Rectal smooth muscle tissue (tissue), 1 donor: ENCODE measurements around the gene SLC6A3.
"Not testable (repeated sequence)": the region's sequence is repeated elsewhere in the genome, so short reads cannot be mapped to it uniquely, and the experiment has no call there.

Experiments
- H3K27ac ChIP-seq: one replicate; pipeline ENCODE4 v1.7.0; 2013; ENCODE audit warnings: low read depth, low read length, inconsistent platforms
- H3K27me3 ChIP-seq: one replicate; pipeline ENCODE4 v1.7.0; 2013; ENCODE audit warnings: low read length; ENCODE audit not compliant: control insufficient read depth, insufficient read depth
- H3K36me3 ChIP-seq: one replicate; pipeline ENCODE4 v1.7.0; 2013; ENCODE audit warnings: low read length; ENCODE audit not compliant: control insufficient read depth, insufficient read depth
- H3K4me1 ChIP-seq: one replicate; pipeline ENCODE4 v1.7.0; 2013; ENCODE audit warnings: low read length; ENCODE audit not compliant: control insufficient read depth, insufficient read depth
- H3K4me3 ChIP-seq: one replicate; pipeline ENCODE4 v1.7.0; 2013; ENCODE audit warnings: low read length
- H3K9ac ChIP-seq: one replicate; pipeline ENCODE4 v1.7.0; 2013; ENCODE audit warnings: low read length

The SLC6A3 gene

DNA sequence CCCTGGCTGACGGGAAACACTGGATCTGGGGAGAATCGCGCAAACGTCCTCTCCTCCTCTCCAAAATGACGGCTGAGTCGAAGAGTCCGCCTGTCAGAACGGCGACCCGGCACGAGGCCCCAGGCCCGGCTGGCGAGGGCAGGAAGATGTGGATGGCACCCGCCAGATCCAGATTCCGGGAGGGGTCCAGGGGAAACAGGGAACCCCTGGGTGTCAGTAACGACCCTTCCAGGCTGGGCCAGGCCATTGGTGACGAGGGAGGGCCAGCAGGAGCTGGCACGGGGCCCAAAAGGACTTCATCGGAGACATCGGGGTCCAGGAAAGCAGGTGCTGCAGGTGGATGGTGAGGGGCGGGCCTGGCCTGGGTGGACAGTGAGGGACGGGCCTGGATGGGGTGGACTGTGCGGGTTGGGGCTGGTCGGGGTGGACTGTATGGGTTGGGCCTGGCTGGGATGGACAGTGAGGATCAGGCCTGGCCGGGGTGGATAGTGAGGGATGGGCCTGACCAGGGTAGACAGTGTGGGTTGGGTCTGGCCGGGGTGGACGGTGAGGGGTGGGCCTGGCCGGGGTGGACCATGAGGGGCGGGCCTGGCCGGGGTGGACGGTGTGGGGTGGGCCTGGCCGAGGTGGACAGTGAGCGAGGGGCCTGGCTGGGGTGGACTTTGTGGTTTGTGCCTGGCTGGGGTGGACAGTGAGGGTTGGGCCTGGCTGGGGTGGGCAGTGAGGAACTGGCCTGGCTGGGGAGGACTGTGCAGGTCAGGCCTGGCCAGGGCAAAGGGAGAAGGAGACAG is 14.0 kb downstream of the SLC6A3 start:
- Histone ChIP-seq H3K27ac (no peak overlapping the region), H3K4me3 (no peak overlapping the region), H3K36me3 (no peaks in the 10 kb centered on the region), H3K4me1 (no peaks in the 10 kb centered on the region), H3K27me3 (no peaks in the 10 kb centered on the region), H3K9ac (no peak overlapping the region)

GRCh38 chr5:1430121-1430795 is 15.0 kb downstream of the SLC6A3 start:
- Histone ChIP-seq H3K27me3 (no peaks in the 10 kb centered on the region), H3K4me1 (no peaks in the 10 kb centered on the region), H3K9ac (no peak overlapping the region), H3K36me3 (no peaks in the 10 kb centered on the region), H3K27ac (no peak overlapping the region), H3K4me3 (no peak overlapping the region)

DNA sequence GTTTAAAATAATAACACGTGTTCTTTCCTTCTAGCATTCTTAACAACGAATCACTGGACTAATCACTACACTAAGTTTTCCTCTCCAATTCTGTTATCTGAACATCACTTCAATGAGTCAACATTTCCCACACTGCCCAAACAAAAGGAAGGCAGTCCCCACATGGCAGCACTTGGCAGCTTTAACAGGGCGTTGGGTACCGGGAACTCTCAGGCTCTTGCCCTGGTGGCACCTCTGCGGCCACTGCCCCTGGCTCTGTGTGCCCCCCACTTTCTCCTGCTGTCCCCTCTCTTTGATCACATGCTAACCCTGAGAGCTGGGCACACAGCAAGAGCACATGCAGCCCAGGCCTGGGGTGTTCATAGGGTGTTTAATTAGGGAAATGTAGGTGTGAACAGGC is 15.7 kb downstream of the SLC6A3 start:
- no peak overlapping the region for H3K4me3 ChIP-seq
- no peak overlapping the region for H3K9ac ChIP-seq
- H3K36me3 ChIP-seq = no peaks in the 10 kb centered on the region
- no peaks in the 10 kb centered on the region for H3K4me1 ChIP-seq
- no peaks in the 10 kb centered on the region for H3K27me3 ChIP-seq
- no peak overlapping the region for H3K27ac ChIP-seq

GRCh38 chr5:1429066-1429465 is 16.2 kb downstream of the SLC6A3 start:
- H3K4me3 ChIP-seq = no peak overlapping the region
- no peaks in the 10 kb centered on the region for H3K36me3 ChIP-seq
- no peaks in the 10 kb centered on the region for H3K4me1 ChIP-seq
- H3K27me3 ChIP-seq = no peaks in the 10 kb centered on the region
- H3K9ac ChIP-seq = no peak overlapping the region
- no peak overlapping the region for H3K27ac ChIP-seq

DNA sequence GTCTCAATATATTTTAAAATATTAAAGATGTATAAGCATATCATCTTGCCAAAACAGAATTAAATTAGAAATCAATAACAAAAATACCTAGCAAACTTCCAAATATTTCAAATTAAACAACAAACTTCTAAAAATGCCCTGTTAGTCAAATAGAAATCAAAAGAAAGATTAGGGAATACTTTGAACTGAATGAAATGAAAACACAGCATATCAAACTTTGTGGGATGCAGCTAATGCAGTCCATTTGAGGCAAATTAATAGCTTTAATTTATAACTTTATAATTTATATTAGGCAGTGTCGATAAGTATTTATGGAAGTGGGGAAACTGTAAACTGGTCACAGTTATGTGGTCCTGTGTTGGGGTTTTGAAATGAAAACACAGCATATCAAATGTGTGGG is 17.1 kb downstream of the SLC6A3 start:
- Histone ChIP-seq H3K36me3 (no peaks in the 10 kb centered on the region), H3K4me1 (no peaks in the 10 kb centered on the region), H3K27ac (no peak overlapping the region), H3K27me3 (no peaks in the 10 kb centered on the region), H3K4me3 (no peak overlapping the region), H3K9ac (no peak overlapping the region)

GRCh38 chr5:1424716-1425115 is 20.5 kb downstream of the SLC6A3 start:
- H3K27me3 ChIP-seq = peaks cover 4% of the 10 kb centered on the region
- H3K4me3 ChIP-seq = no peak overlapping the region
- no peaks in the 10 kb centered on the region for H3K4me1 ChIP-seq
- no peak overlapping the region for H3K9ac ChIP-seq
- H3K27ac ChIP-seq = no peak overlapping the region
- no peaks in the 10 kb centered on the region for H3K36me3 ChIP-seq

DNA sequence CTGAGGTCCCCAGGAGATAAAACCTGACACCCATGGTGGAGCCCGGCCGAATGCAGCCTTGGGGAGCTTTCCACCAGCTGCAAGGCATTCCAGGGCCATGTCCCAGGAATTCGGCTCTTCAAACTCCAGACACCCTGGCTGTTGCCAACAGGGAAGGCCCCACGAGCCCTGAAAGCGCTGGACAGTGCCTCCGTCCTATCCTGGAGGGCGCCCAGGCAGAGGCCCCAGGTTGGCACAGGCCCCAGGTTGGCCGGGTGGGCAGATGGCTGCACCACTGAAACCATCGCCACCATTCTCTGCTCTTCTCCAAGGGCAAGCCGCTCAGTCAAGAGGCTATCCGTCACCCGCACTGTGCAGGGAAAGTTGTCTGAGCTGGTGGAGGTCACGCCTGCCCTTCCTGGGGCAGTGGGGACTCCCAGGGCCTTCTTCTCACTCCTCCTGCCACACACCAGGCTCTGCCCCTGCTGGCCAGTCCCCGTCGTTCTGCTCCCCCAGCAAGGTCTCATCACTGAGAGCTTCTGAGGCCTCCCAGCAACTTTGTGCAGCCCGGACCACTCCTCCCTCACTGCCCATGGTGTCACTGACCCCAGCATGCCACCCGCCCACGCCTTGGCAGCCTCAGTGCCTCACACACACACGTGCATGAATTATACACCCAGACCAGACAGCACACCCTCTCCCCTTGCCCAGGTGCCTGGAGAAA is 21.2 kb downstream of the SLC6A3 start:
- no peak overlapping the region for H3K27ac ChIP-seq
- H3K36me3 ChIP-seq = no peaks in the 10 kb centered on the region
- no peak overlapping the region for H3K4me3 ChIP-seq
- peaks cover 4% of the 10 kb centered on the region for H3K27me3 ChIP-seq
- H3K4me1 ChIP-seq = no peaks in the 10 kb centered on the region
- no peak overlapping the region for H3K9ac ChIP-seq

- H3K4me1 ChIP-seq, H3K27me3 ChIP-seq, H3K36me3 ChIP-seq: not testable (repeated sequence)
These were observed 22.7 kb downstream of the SLC6A3 start for GRCh38 chr5:1422522-1422921.

GRCh38 chr5:1421521-1422341 is 23.5 kb downstream of the SLC6A3 start:
- Histone ChIP-seq H3K27me3 (peaks cover 4% of the 10 kb centered on the region), H3K27ac (no peak overlapping the region), H3K9ac (no peak overlapping the region), H3K4me1 (no peaks in the 10 kb centered on the region), H3K36me3 (no peaks in the 10 kb centered on the region), H3K4me3 (no peak overlapping the region)

More at GRCh38 chr5:1422522-1422921, 22.7 kb downstream of the SLC6A3 start:
- H3K27ac ChIP-seq, H3K4me3 ChIP-seq, H3K9ac ChIP-seq: not testable (repeated sequence)

DNA sequence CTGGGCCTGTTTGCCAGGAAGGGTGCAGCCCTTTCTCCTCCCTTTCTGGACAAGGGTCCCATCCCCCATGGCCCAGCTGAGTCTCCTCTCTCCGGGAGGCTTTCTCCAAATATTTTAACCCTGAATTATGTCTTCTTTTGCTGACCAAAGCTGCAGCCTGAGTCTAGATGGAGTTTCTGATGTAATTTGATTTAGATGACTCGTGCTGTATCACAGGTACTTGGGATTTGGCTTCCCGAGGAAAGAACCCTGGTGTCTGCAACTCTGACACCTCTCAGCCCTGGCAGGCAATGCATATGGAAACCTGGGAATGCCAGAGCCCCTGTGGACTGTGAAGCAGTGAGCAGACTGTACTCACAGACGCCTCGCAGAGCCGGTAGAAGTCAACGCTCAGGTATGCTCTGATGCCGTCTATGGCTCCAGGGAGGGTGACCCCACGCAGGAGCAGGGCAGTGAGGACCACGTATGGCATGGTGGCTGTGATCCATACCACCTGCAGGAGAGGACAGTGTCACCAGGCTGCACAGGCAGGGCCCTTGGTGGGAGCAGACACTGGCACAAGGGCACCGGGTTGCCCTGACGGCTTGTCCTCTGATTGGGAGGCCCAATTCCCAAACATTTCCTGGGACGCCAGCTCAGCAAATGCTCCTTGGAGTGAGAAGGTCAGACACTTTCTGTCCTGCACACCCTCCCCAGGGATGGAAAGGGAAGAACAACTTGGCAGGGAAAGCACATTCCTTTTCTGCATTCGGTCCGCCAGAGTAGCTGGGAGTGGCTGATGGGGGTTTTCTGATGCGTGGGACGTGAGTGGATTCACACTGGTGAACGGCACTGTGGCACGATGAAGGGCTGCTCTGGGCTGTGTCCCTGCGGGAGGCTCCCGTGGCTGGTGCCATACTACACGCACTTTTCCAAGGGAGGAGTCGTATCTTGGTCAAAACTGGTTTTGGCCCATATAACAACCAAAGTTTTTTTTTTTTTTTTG is 24.7 kb downstream of the SLC6A3 start:
- Histone ChIP-seq H3K4me1 (no peaks in the 10 kb centered on the region), H3K4me3 (no peak overlapping the region), H3K27me3 (peaks cover 4% of the 10 kb centered on the region), H3K9ac (no peak overlapping the region), H3K36me3 (no peaks in the 10 kb centered on the region), H3K27ac (no peak overlapping the region)

DNA sequence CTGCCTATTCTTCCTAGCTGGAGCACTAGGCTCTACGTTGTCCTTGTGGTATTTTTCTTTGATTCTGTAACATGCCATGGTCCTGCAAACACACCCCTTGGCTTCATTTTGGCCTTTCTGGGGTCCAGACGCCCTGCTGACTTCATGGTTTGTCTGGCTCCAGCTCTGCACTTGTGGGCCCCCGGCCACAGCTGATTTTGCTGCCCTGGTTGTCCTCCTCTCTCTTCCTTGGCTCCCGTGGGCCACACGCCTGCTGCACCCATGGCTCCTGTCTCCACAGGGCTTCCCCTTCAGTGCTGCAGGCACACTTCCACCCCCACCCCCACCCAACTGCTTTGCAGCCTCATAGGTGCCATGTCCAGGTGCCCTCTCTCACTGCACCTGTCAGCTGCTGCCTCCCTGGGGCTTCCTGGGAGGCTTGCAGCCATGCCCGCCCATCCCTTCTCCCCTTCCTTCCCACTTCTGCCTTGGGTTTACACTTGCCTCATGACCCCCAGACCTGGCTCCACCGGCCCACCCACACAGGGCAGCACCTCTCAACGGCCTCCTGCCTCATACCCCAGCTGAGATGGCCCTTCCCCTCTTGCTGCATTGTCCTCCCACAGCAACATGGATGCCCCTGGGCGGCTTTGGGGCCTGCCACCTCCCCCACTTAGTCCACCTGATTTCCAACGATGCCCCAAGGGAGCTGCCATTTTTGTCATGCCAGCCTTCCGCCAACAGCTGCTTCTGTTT is 25.6 kb downstream of the SLC6A3 start:
- H3K36me3 ChIP-seq = no peaks in the 10 kb centered on the region
- no peak overlapping the region for H3K4me3 ChIP-seq
- no peak overlapping the region for H3K27ac ChIP-seq
- no peaks in the 10 kb centered on the region for H3K4me1 ChIP-seq
- H3K9ac ChIP-seq = no peak overlapping the region
- H3K27me3 ChIP-seq = peaks cover 4% of the 10 kb centered on the region
